Measurements from ENCODE around the gene CCDC157.

CCDC157 gene

GRCh38 chr22:30340911-30341685 lies 15.7 kb upstream of the CCDC157 start:
- TF ChIP-seq EGR1 (IDR thresholded peaks at IDR 0.05) (no peak), TAF1 (IDR thresholded peaks at IDR 0.05; ENCODE audit: low read depth) (no peak), REST (IDR thresholded peaks at IDR 0.05; ENCODE audit: low read depth) (no peak), TEAD4 (IDR thresholded peaks at IDR 0.05) (no peak), YY1 (IDR thresholded peaks at IDR 0.05; ENCODE audit: low read depth) (no peak), CREB1 (IDR thresholded peaks at IDR 0.05; ENCODE audit: low read depth) (no peak), NFIC (IDR thresholded peaks at IDR 0.05) (no peak), ZBTB7A (IDR thresholded peaks at IDR 0.05; ENCODE audit: low read depth) (no peak), USF1 (IDR thresholded peaks at IDR 0.05) (no peak), EP300 (IDR thresholded peaks at IDR 0.05; ENCODE audit: borderline replicate concordance) (no peak), FOXM1 (IDR thresholded peaks at IDR 0.05; ENCODE audit: borderline replicate concordance, low read depth) (no peak), MAX (IDR thresholded peaks at IDR 0.05) (no peak), TCF12 (IDR thresholded peaks at IDR 0.05; ENCODE audit: low read depth) (no peak), RAD21 (IDR thresholded peaks at IDR 0.05; ENCODE audit: low read depth) (no peak)

- TF ChIP-seq NFIC (IDR thresholded peaks at IDR 0.05) (no peak), TCF12 (IDR thresholded peaks at IDR 0.05; ENCODE audit: low read depth) (no peak), USF1 (IDR thresholded peaks at IDR 0.05) (no peak), EP300 (IDR thresholded peaks at IDR 0.05; ENCODE audit: borderline replicate concordance) (no peak), TAF1 (IDR thresholded peaks at IDR 0.05; ENCODE audit: low read depth) (no peak), CEBPB (IDR thresholded peaks at IDR 0.05) (no peak), RAD21 (IDR thresholded peaks at IDR 0.05; ENCODE audit: low read depth) (no peak), TEAD4 (IDR thresholded peaks at IDR 0.05) (no peak)
Observed at GRCh38 chr22:30344447-30345200, 12.2 kb upstream of the CCDC157 start.

GRCh38 chr22:30347255-30347892 lies 9.4 kb upstream of the CCDC157 start:
- no peak for TF ChIP-seq REST (IDR thresholded peaks at IDR 0.05; ENCODE audit: low read depth)
- no peak for TF ChIP-seq YY1 (IDR thresholded peaks at IDR 0.05; ENCODE audit: low read depth)
- no peak for TF ChIP-seq USF1 (IDR thresholded peaks at IDR 0.05)
- TF ChIP-seq EP300 (IDR thresholded peaks at IDR 0.05; ENCODE audit: borderline replicate concordance), result no peak
- no peak for TF ChIP-seq TCF12 (IDR thresholded peaks at IDR 0.05; ENCODE audit: low read depth)
- no peak for TF ChIP-seq EGR1 (IDR thresholded peaks at IDR 0.05)
- no peak for TF ChIP-seq NFIC (IDR thresholded peaks at IDR 0.05)
- TF ChIP-seq TAF1 (IDR thresholded peaks at IDR 0.05; ENCODE audit: low read depth), result no peak
- TF ChIP-seq ZBTB7A (IDR thresholded peaks at IDR 0.05; ENCODE audit: low read depth), result no peak
- TF ChIP-seq RAD21 (IDR thresholded peaks at IDR 0.05; ENCODE audit: low read depth), result no peak
- TF ChIP-seq MAX (IDR thresholded peaks at IDR 0.05), result no peak
- TF ChIP-seq CEBPB (IDR thresholded peaks at IDR 0.05), result no peak
- no peak for TF ChIP-seq FOXM1 (IDR thresholded peaks at IDR 0.05; ENCODE audit: borderline replicate concordance, low read depth)
- no peak for TF ChIP-seq TEAD4 (IDR thresholded peaks at IDR 0.05)

- TF ChIP-seq TCF12 (IDR thresholded peaks at IDR 0.05; ENCODE audit: low read depth) (no peak), USF1 (IDR thresholded peaks at IDR 0.05) (no peak), TEAD4 (IDR thresholded peaks at IDR 0.05) (no peak), CEBPB (IDR thresholded peaks at IDR 0.05) (no peak), REST (IDR thresholded peaks at IDR 0.05; ENCODE audit: low read depth) (no peak), TAF1 (IDR thresholded peaks at IDR 0.05; ENCODE audit: low read depth) (no peak), FOXM1 (IDR thresholded peaks at IDR 0.05; ENCODE audit: borderline replicate concordance, low read depth) (no peak), CREB1 (IDR thresholded peaks at IDR 0.05; ENCODE audit: low read depth) (no peak), EGR1 (IDR thresholded peaks at IDR 0.05) (no peak), RAD21 (IDR thresholded peaks at IDR 0.05; ENCODE audit: low read depth) (no peak), YY1 (IDR thresholded peaks at IDR 0.05; ENCODE audit: low read depth) (no peak), MAX (IDR thresholded peaks at IDR 0.05) (no peak), NFIC (IDR thresholded peaks at IDR 0.05) (no peak)
Observed at GRCh38 chr22:30348404-30348803, 8.4 kb upstream of the CCDC157 start.
